Measurements from ENCODE around the gene F8A2. TPM values are rescaled to one million over a fixed set of nuclear protein-coding genes. Genes with fewer than 3 reads are reported as not detected.

Gene F8A2
- not detected in 2 replicates for total RNA-seq

GRCh38 chrX:155381843-155382528 is at the start of gene F8A2:
Gene F8A2, plus strand, starts transcription at chrX:155382095. Its CDS starts 20 bp downstream, at chrX:155382115.

GRCh38 chrX:155334486-155335336 is 47.2 kb upstream of the F8A2 start, which contains the start of gene CLIC2:
Gene CLIC2, minus strand, starts transcription at chrX:155334614. Its CDS starts 187 bp downstream, at chrX:155334427.

Other genes with a start within 250 kb of the F8A2 start
- gene VBP1, start 165.6 kb upstream of the F8A2 start, total RNA-seq = 49.8 and 61.9 TPM in 2 replicates
- under 0.01 and 0.09 TPM in 2 replicates for gene RAB39B, start 117.6 kb upstream of the F8A2 start, total RNA-seq
- gene CLIC2, start 47.5 kb upstream of the F8A2 start, total RNA-seq = 0.56 and 0.72 TPM in 2 replicates
- gene F8A3, start 76.5 kb downstream of the F8A2 start, total RNA-seq = 0.85 and 1.3 TPM in 2 replicates
- gene SPRY3, start 230.5 kb downstream of the F8A2 start, total RNA-seq = 0.47 and 0.81 TPM in 2 replicates
- gene TMLHE, start 230.9 kb downstream of the F8A2 start, total RNA-seq = 9.5 and 10.3 TPM in 2 replicates

All from endothelial cell of coronary artery (primary cell).